ENCODE results near the gene ZNF337.
A peak's percentile ranks its signal among the peaks of the same experiment; 100 is the strongest.
"Not testable (repeated sequence)": the region's sequence is repeated elsewhere in the genome, so short reads cannot be mapped to it uniquely, and the experiment has no call there.

ZNF337 gene

GRCh38 chr20:25695532-25696370 lies 902 bp downstream of the ZNF337 start:
- intact Hi-C loops (cut with DNase I), result loop anchor here (1.0 to 5.0 kb wide), 2 partner anchors 71 to 172 kb away; partner anchors contain the start of gene NANP
- peak in 1 of 10 donors; percentile 24 for DNase-seq

- no peak for DNase-seq
Observed at GRCh38 chr20:25692499-25692898, 4.2 kb downstream of the ZNF337 start.

GRCh38 chr20:25690427-25690826 lies 6.2 kb downstream of the ZNF337 start:
- no peak for DNase-seq
- intact Hi-C loops (cut with DNase I), result no loop called here

More at GRCh38 chr20:25692499-25692898, 4.2 kb downstream of the ZNF337 start:
- intact Hi-C loops (cut with DNase I), result no loop called here

GRCh38 chr20:25686081-25687067 lies 10.3 kb downstream of the ZNF337 start:
- intact Hi-C loops (cut with DNase I), result no loop called here
- DNase-seq, result peak in 1 of 10 donors; percentile 43

- intact Hi-C loops (cut with DNase I), result no loop called here
- peak in 1 of 10 donors; percentile 61 for DNase-seq
Observed at GRCh38 chr20:25685276-25686080, 11.2 kb downstream of the ZNF337 start.

GRCh38 chr20:25683826-25684225 lies 12.8 kb downstream of the ZNF337 start:
- DNase-seq; intact Hi-C loops (cut with DNase I): not testable (repeated sequence)

- no peak for DNase-seq
- intact Hi-C loops (cut with DNase I), result no loop called here
Observed at GRCh38 chr20:25683050-25683449, 13.6 kb downstream of the ZNF337 start.

- no peak for DNase-seq
- intact Hi-C loops (cut with DNase I), result no loop called here
Observed at GRCh38 chr20:25676164-25676809, 20.4 kb downstream of the ZNF337 start.

- intact Hi-C loops (cut with DNase I), result no loop called here
- peak in 2 of 10 donors; percentile 13 to 16 for DNase-seq
Observed at GRCh38 chr20:25675161-25675560, 21.5 kb downstream of the ZNF337 start.

GRCh38 chr20:25672659-25673235 lies 23.9 kb downstream of the ZNF337 start:
- DNase-seq, result no peak
- intact Hi-C loops (cut with DNase I), result no loop called here

GRCh38 chr20:25669826-25670422 lies 26.7 kb downstream of the ZNF337 start:
- DNase-seq, result no peak
- intact Hi-C loops (cut with DNase I), result no loop called here

- DNase-seq, result no peak
- intact Hi-C loops (cut with DNase I), result no loop called here
Observed at GRCh38 chr20:25668446-25668845, 28.2 kb downstream of the ZNF337 start.

- intact Hi-C loops (cut with DNase I), result no loop called here
- no peak for DNase-seq
Observed at GRCh38 chr20:25659999-25660398, 36.7 kb downstream of the ZNF337 start.

- intact Hi-C loops (cut with DNase I), result no loop called here
- DNase-seq, result no peak
Observed at GRCh38 chr20:25654487-25654886, 42.2 kb downstream of the ZNF337 start.

GRCh38 chr20:25652866-25653265 lies 43.8 kb downstream of the ZNF337 start:
- DNase-seq; intact Hi-C loops (cut with DNase I): not testable (repeated sequence)

- no peak for DNase-seq
- intact Hi-C loops (cut with DNase I), result no loop called here
Observed at GRCh38 chr20:25644814-25645213, 51.8 kb downstream of the ZNF337 start.

- intact Hi-C loops (cut with DNase I), result no loop called here
- no peak for DNase-seq
Observed at GRCh38 chr20:25643716-25644115, 52.9 kb downstream of the ZNF337 start.

GRCh38 chr20:25637247-25637646 lies 59.4 kb downstream of the ZNF337 start:
- intact Hi-C loops (cut with DNase I), result no loop called here
- DNase-seq, result no peak
